Measurements from ENCODE around the gene LPXN.

DNA sequence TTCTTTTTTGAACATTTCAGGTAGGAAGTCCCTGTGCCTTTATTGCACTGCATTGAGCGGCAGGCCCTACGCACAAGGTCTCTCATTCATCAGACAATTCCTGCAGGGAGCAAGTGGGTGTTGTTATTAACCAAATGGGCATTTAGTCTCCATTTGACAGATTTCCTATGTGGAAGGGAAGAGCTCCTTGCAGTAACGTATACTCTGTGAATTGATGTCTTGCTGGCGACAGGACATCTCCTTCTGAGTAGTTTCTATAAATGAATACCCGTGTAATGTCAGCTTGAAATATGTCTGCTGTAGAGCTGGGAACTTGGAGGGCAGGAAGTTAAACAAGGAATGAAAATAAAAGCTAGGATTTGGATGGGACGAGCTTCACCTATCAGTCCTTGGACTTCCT, 71.4 kb downstream of the LPXN start:
- TF ChIP-seq, protein P1, sequence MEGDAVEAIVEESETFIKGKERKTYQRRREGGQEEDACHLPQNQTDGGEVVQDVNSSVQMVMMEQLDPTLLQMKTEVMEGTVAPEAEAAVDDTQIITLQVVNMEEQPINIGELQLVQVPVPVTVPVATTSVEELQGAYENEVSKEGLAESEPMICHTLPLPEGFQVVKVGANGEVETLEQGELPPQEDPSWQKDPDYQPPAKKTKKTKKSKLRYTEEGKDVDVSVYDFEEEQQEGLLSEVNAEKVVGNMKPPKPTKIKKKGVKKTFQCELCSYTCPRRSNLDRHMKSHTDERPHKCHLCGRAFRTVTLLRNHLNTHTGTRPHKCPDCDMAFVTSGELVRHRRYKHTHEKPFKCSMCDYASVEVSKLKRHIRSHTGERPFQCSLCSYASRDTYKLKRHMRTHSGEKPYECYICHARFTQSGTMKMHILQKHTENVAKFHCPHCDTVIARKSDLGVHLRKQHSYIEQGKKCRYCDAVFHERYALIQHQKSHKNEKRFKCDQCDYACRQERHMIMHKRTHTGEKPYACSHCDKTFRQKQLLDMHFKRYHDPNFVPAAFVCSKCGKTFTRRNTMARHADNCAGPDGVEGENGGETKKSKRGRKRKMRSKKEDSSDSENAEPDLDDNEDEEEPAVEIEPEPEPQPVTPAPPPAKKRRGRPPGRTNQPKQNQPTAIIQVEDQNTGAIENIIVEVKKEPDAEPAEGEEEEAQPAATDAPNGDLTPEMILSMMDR (IDR thresholded peaks at IDR 0.05), result no peak
- TF ChIP-seq ZFX (IDR thresholded peaks at IDR 0.05; ENCODE audit: borderline replicate concordance), result no peak

Measured in 22Rv1 (cell line).